ENCODE results near the gene WIPF3.
"Not testable (repeated sequence)": the region's sequence is repeated elsewhere in the genome, so short reads cannot be mapped to it uniquely, and the experiment has no call there.

WIPF3 gene

GRCh38 chr7:29875741-29876140 is 69.4 kb downstream of the WIPF3 start:
- DNase-seq (ENCODE audit: low read depth in 2 of 3, low spot score in 1 of 3): no peak

GRCh38 chr7:29877196-29877595 is 70.9 kb downstream of the WIPF3 start:
- DNase-seq (ENCODE audit: low read depth in 2 of 3, low spot score in 1 of 3): no peak

- DNase-seq (ENCODE audit: low read depth in 2 of 3, low spot score in 1 of 3): no peak
Observed at GRCh38 chr7:29878081-29878688, 71.9 kb downstream of the WIPF3 start.

- DNase-seq (ENCODE audit: low read depth in 2 of 3, low spot score in 1 of 3): no peak
Observed at GRCh38 chr7:29879609-29880008, 73.3 kb downstream of the WIPF3 start.

- no peak for DNase-seq (ENCODE audit: low read depth in 2 of 3, low spot score in 1 of 3)
Observed at GRCh38 chr7:29881724-29882123, 75.4 kb downstream of the WIPF3 start.

- DNase-seq (ENCODE audit: low read depth in 2 of 3, low spot score in 1 of 3): no peak
Observed at GRCh38 chr7:29882481-29882880, 76.2 kb downstream of the WIPF3 start.

- no peak for DNase-seq (ENCODE audit: low read depth in 2 of 3, low spot score in 1 of 3)
Observed at GRCh38 chr7:29883462-29884398, 77.4 kb downstream of the WIPF3 start.

GRCh38 chr7:29884399-29885272 is 78.3 kb downstream of the WIPF3 start:
- DNase-seq (ENCODE audit: low read depth in 2 of 3, low spot score in 1 of 3): no peak

- DNase-seq (ENCODE audit: low read depth in 2 of 3, low spot score in 1 of 3): no peak
Observed at GRCh38 chr7:29885626-29886025, 79.3 kb downstream of the WIPF3 start.

GRCh38 chr7:29886827-29887226 is 80.5 kb downstream of the WIPF3 start:
- no peak for DNase-seq (ENCODE audit: low read depth in 2 of 3, low spot score in 1 of 3)

- no peak for DNase-seq (ENCODE audit: low read depth in 2 of 3, low spot score in 1 of 3)
Observed at GRCh38 chr7:29888006-29888405, 81.7 kb downstream of the WIPF3 start.

- no peak for DNase-seq (ENCODE audit: low read depth in 2 of 3, low spot score in 1 of 3)
Observed at GRCh38 chr7:29889288-29889687, 83.0 kb downstream of the WIPF3 start.

- DNase-seq (ENCODE audit: low read depth in 2 of 3, low spot score in 1 of 3): no peak
Observed at GRCh38 chr7:29890251-29890650, 83.9 kb downstream of the WIPF3 start.

- not testable (repeated sequence) for DNase-seq (ENCODE audit: low read depth in 2 of 3, low spot score in 1 of 3)
Observed at GRCh38 chr7:29890786-29891185, 84.5 kb downstream of the WIPF3 start.

GRCh38 chr7:29891766-29892165 is 85.5 kb downstream of the WIPF3 start:
- DNase-seq (ENCODE audit: low read depth in 2 of 3, low spot score in 1 of 3): no peak

GRCh38 chr7:29892231-29892630 is 85.9 kb downstream of the WIPF3 start:
- DNase-seq (ENCODE audit: low read depth in 2 of 3, low spot score in 1 of 3): no peak

- DNase-seq (ENCODE audit: low read depth in 2 of 3, low spot score in 1 of 3): no peak
Observed at GRCh38 chr7:29893351-29893965, 87.2 kb downstream of the WIPF3 start.

- no peak for DNase-seq (ENCODE audit: low read depth in 2 of 3, low spot score in 1 of 3)
Observed at GRCh38 chr7:29894256-29894655, 87.9 kb downstream of the WIPF3 start.

GRCh38 chr7:29895559-29895958 is 89.3 kb downstream of the WIPF3 start:
- no peak for DNase-seq (ENCODE audit: low read depth in 2 of 3, low spot score in 1 of 3)

- DNase-seq (ENCODE audit: low read depth in 2 of 3, low spot score in 1 of 3): no peak
Observed at GRCh38 chr7:29896685-29897411, 90.5 kb downstream of the WIPF3 start.

All from stimulated activated CD4-positive, alpha-beta T cell treated with anti-CD3 and anti-CD28 coated beads, Interleukin-12 subunit alpha, Interleukin-12 subunit beta, amount 100 ng/mL, for 48 hours (primary cell).